Astrocyte (in vitro differentiated cells and primary cell): ENCODE data around the gene TFPI2.

ENCODE experiments used
- EZH2 ChIP-seq: IDR thresholded peaks from 2 replicates; pipeline ENCODE4 v1.6.1; 2012; ENCODE audit warnings: mild to moderate bottlenecking, low read length, inconsistent platforms; ENCODE audit not compliant: insufficient read depth
- TF ChIP-seq, protein P1 (sequence below): IDR thresholded peaks from 2 replicates; pipeline ENCODE4 v1.5.1; 2011; ENCODE audit warnings: low read depth, mild to moderate bottlenecking, inconsistent platforms, low read length, moderate library complexity; ENCODE audit not compliant: insufficient read depth

DNA sequence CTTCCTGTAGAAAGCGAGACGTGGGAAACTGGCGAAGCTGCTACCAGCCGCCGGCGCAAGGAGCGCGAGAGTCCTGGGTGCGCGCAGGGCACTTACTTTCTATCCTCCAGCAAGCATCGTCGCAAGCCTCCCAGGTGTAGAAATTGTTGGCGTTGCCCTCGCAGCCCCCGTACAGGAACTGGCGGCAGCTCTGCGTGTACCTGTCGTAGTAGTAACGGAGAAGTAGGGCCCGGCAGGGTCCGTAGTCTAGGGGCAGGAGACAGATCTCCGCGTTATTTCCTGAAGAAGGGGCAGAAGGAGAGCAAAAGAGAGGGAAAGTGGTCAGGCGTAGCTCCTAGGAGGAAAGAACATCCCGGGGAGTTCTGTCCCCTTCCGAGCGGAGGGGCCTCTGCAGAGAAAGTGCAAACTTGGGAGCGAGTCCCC, 501 bp downstream of the TFPI2 start:
- TF ChIP-seq, protein P1, sequence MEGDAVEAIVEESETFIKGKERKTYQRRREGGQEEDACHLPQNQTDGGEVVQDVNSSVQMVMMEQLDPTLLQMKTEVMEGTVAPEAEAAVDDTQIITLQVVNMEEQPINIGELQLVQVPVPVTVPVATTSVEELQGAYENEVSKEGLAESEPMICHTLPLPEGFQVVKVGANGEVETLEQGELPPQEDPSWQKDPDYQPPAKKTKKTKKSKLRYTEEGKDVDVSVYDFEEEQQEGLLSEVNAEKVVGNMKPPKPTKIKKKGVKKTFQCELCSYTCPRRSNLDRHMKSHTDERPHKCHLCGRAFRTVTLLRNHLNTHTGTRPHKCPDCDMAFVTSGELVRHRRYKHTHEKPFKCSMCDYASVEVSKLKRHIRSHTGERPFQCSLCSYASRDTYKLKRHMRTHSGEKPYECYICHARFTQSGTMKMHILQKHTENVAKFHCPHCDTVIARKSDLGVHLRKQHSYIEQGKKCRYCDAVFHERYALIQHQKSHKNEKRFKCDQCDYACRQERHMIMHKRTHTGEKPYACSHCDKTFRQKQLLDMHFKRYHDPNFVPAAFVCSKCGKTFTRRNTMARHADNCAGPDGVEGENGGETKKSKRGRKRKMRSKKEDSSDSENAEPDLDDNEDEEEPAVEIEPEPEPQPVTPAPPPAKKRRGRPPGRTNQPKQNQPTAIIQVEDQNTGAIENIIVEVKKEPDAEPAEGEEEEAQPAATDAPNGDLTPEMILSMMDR: no peak
- no peak for TF ChIP-seq EZH2
